H1 (cell line): ENCODE results near the gene MCM3AP. TPM values are rescaled to one million over a fixed set of nuclear protein-coding genes. Genes with fewer than 3 reads are reported as not detected.

Source experiments
- CTCF ChIA-PET: fragments of 300-600 bp; sonication (Branson Sonifier 250); formaldehyde crosslinking; loops from one replicate; lab custom pipeline; 2021; ENCODE audit not compliant: partially characterized antibody; lab: Charles Lee
- POLR2A ChIA-PET: fragments of 300-600 bp; sonication (Branson Sonifier 250); formaldehyde crosslinking; loops from one replicate; lab custom pipeline; 2021; ENCODE audit warnings: inconsistent platforms; ENCODE audit not compliant: partially characterized antibody; lab: Charles Lee
- DNase-seq, 2 experiments: peaks; one replicate each; pipeline versions ENCODE4 v3.0.0 to v3.0.0-alpha.2; 2010 to 2022; ENCODE audit warnings: low spot score in 2 of 2, low read depth in 1 of 2, mixed read lengths in 1 of 2
- FAIRE-seq: peaks from 2 replicates; lab custom pipeline; 2011; peaks lifted over from hg19 to GRCh38; lab: Jason Lieb, UNC
- H2AFZ ChIP-seq: 2 replicates; pipeline ENCODE4 v1.8.1; 2012; ENCODE audit warnings: low read length, inconsistent platforms
- H2AK5ac ChIP-seq: 2 replicates; pipeline ENCODE4 v1.6.1; 2013; ENCODE audit warnings: low read depth, low read length
- H2BK120ac ChIP-seq: replicated peaks from 2 replicates; pipeline ENCODE3; 2013; ENCODE audit warnings: low read depth, low read length, inconsistent platforms
- H2BK12ac ChIP-seq: 2 replicates; pipeline ENCODE4 v1.6.1; 2013; ENCODE audit warnings: low read depth, low read length
- H2BK15ac ChIP-seq: 2 replicates; pipeline ENCODE4 v1.6.1; 2013; ENCODE audit warnings: low read length
- H2BK20ac ChIP-seq: 2 replicates; pipeline ENCODE4 v1.6.1; 2013; ENCODE audit warnings: low read length
- H2BK5ac ChIP-seq: 2 replicates; pipeline ENCODE4 v1.6.1; 2013; ENCODE audit warnings: low read depth, low read length
- H3K14ac ChIP-seq: 2 replicates; pipeline ENCODE4 v1.6.1; 2013; ENCODE audit warnings: inconsistent platforms; ENCODE audit not compliant: insufficient read length
- H3K18ac ChIP-seq: 2 replicates; pipeline ENCODE4 v1.6.1; 2013; ENCODE audit warnings: low read length; ENCODE audit errors: extremely low read depth
- H3K23ac ChIP-seq: 2 replicates; pipeline ENCODE4 v1.6.1; 2013; ENCODE audit warnings: inconsistent platforms; ENCODE audit not compliant: insufficient read length
- H3K23me2 ChIP-seq: 2 replicates; pipeline ENCODE4 v1.6.1; 2013; ENCODE audit warnings: low read depth, low read length
- H3K27ac ChIP-seq: 2 replicates; pipeline ENCODE4 v1.6.1; 2011; ENCODE audit warnings: low read depth, low read length, inconsistent platforms
- H3K27me3 ChIP-seq, 4 experiments: replicated peaks in 1 of 4; 1 replicate in 1 of 4; 2 replicates in 3 of 4; pipeline versions ENCODE4 v1.6.1 to v1.8.1; 2011 to 2013; ENCODE audit warnings: low read length in 3 of 4, mild to moderate bottlenecking in 3 of 4, inconsistent platforms in 2 of 4, mixed read lengths in 2 of 4, moderate library complexity in 1 of 4; ENCODE audit not compliant: control insufficient read depth in 3 of 4, insufficient read depth in 3 of 4; ENCODE audit errors: extremely low read depth in 1 of 4
- H3K36me3 ChIP-seq, 4 experiments: 2 replicates each; pipeline versions ENCODE4 v1.6.1 to v1.8.1; 2011 to 2013; ENCODE audit warnings: mild to moderate bottlenecking in 4 of 4, low read length in 3 of 4, moderate library complexity in 2 of 4, control low read depth in 1 of 4, inconsistent platforms in 1 of 4; ENCODE audit not compliant: insufficient read depth in 4 of 4, control insufficient read depth in 2 of 4
- H3K4ac ChIP-seq: replicated peaks from 2 replicates; pipeline ENCODE3; 2013; ENCODE audit warnings: low read length, low read depth, mixed read lengths, inconsistent platforms; ENCODE audit not compliant: insufficient read length
- H3K4me1 ChIP-seq, 4 experiments: replicated peaks in 1 of 4; 1 replicate in 1 of 4; 2 replicates in 3 of 4; pipeline versions ENCODE4 v1.6.1 to v1.8.1; 2011 to 2013; ENCODE audit warnings: low read length in 3 of 4, inconsistent platforms in 2 of 4, mixed read lengths in 1 of 4; ENCODE audit not compliant: insufficient read depth in 4 of 4, control insufficient read depth in 3 of 4
- H3K4me2 ChIP-seq, 2 experiments: 2 replicates each; pipeline versions ENCODE4 v1.6.1 to v1.8.1; 2011 to 2013; ENCODE audit warnings: low read depth in 2 of 2, low read length in 2 of 2, control low read depth in 1 of 2, inconsistent platforms in 1 of 2, mild to moderate bottlenecking in 1 of 2; ENCODE audit not compliant: insufficient read depth in 1 of 2
- H3K4me3 ChIP-seq, 4 experiments: fragments of 200-600, 300-600 bp in 1 of 4; sonication (generic), shearing (Covaris generic), sonication (Bioruptor Twin) in 1 of 4; 2 replicates each; pipeline versions ENCODE4 v1.5.1 to v1.8.1; 2011 to 2016; ENCODE audit warnings: low read length in 4 of 4, low read depth in 3 of 4, control low read depth in 2 of 4, inconsistent platforms in 2 of 4, mild to moderate bottlenecking in 2 of 4, mixed read lengths in 1 of 4, moderate library complexity in 1 of 4; ENCODE audit not compliant: insufficient read depth in 2 of 4; ENCODE audit errors: extremely low read depth in 1 of 4
- H3K56ac ChIP-seq: replicated peaks from 2 replicates; pipeline ENCODE3; 2013; ENCODE audit warnings: low read depth, mild to moderate bottlenecking, mixed read lengths, low read length, inconsistent platforms; ENCODE audit not compliant: insufficient read length
- H3K79me1 ChIP-seq: 2 replicates; pipeline ENCODE4 v1.6.1; 2013; ENCODE audit warnings: low read depth, low read length, control low read depth
- H3K79me2 ChIP-seq, 2 experiments: 2 replicates each; pipeline versions ENCODE4 v1.6.1 to v1.8.1; 2012 to 2013; ENCODE audit warnings: low read length in 2 of 2, mild to moderate bottlenecking in 2 of 2, inconsistent platforms in 1 of 2; ENCODE audit not compliant: insufficient read depth in 2 of 2, control insufficient read depth in 1 of 2
- H3K9ac ChIP-seq, 4 experiments: replicated peaks in 1 of 4; 1 replicate in 1 of 4; 2 replicates in 3 of 4; pipeline versions ENCODE4 v1.6.1 to v1.8.1; 2011 to 2013; ENCODE audit warnings: low read depth in 3 of 4, low read length in 3 of 4, control low read depth in 2 of 4, mild to moderate bottlenecking in 2 of 4, moderate library complexity in 2 of 4, inconsistent platforms in 1 of 4; ENCODE audit errors: extremely low read depth in 1 of 4
- H3K9me3 ChIP-seq, 2 experiments: 2 replicates each; pipeline versions ENCODE4 v1.6.1 to v1.8.1; 2012 to 2013; ENCODE audit warnings: mild to moderate bottlenecking in 2 of 2, moderate library complexity in 2 of 2, control low read depth in 1 of 2, inconsistent platforms in 1 of 2, low read depth in 1 of 2, low read length in 1 of 2, mixed read lengths in 1 of 2; ENCODE audit not compliant: insufficient read depth in 2 of 2
- H4K20me1 ChIP-seq, 2 experiments: replicated peaks in 1 of 2; 2 replicates each; pipeline versions ENCODE3 to v1.8.1; 2011 to 2013; ENCODE audit warnings: inconsistent platforms in 2 of 2, low read length in 2 of 2, mild to moderate bottlenecking in 1 of 2; ENCODE audit not compliant: insufficient read depth in 2 of 2, control insufficient read depth in 1 of 2
- H4K5ac ChIP-seq: 2 replicates; pipeline ENCODE4 v1.6.1; 2013; ENCODE audit warnings: low read length, low read depth, mixed read lengths, inconsistent platforms; ENCODE audit not compliant: insufficient read length
- H4K8ac ChIP-seq: 2 replicates; pipeline ENCODE4 v1.8.0; 2013; ENCODE audit warnings: mild to moderate bottlenecking, moderate library complexity, low read length, inconsistent platforms; ENCODE audit not compliant: insufficient read depth; ENCODE audit errors: extremely low read depth
- H4K91ac ChIP-seq: replicated peaks from 2 replicates; pipeline ENCODE3; 2013; ENCODE audit warnings: low read length, mixed read lengths, inconsistent platforms; ENCODE audit not compliant: insufficient read length
- ASH2L ChIP-seq: fragments of 200-600, 300-600 bp; sonication (generic); IDR thresholded peaks from one replicate; pipeline ENCODE4 v1.7.1; 2017; ENCODE audit warnings: low read length
- BRCA1 ChIP-seq: IDR thresholded peaks from 2 replicates; pipeline ENCODE4 v1.6.1; 2012; ENCODE audit warnings: low read depth, low read length, improper control_type of control experiment
- GABPA ChIP-seq: IDR thresholded peaks from 2 replicates; pipeline ENCODE4 v1.6.1; 2011; ENCODE audit warnings: mild to moderate bottlenecking, low read length, moderate library complexity, borderline replicate concordance; ENCODE audit not compliant: insufficient read depth
- HDAC2 ChIP-seq, 2 experiments: fragments of 300-600 bp in 1 of 2; sonication (generic) in 1 of 2; IDR thresholded peaks; 2 replicates each; pipeline ENCODE4 v1.6.1; 2011 to 2012; ENCODE audit warnings: low read depth in 2 of 2, low read length in 2 of 2, mild to moderate bottlenecking in 2 of 2, moderate library complexity in 2 of 2, borderline replicate concordance in 1 of 2, inconsistent platforms in 1 of 2
- KDM4A ChIP-seq: IDR thresholded peaks from one replicate; pipeline ENCODE4 v1.7.1; 2012; ENCODE audit warnings: low read depth, mild to moderate bottlenecking, moderate library complexity, low read length, inconsistent platforms; ENCODE audit not compliant: severe bottlenecking
- MAX ChIP-seq: IDR thresholded peaks from 2 replicates; pipeline ENCODE4 v1.6.1; 2012; ENCODE audit warnings: inconsistent platforms
- NANOG ChIP-seq: IDR thresholded peaks from 2 replicates; pipeline ENCODE4 v1.6.1; 2011; ENCODE audit warnings: low read length, low read depth, mild to moderate bottlenecking, inconsistent platforms; ENCODE audit not compliant: insufficient read depth, poor library complexity, severe bottlenecking
- PHF8 ChIP-seq: fragments of 200-600 bp; sonication (generic); conservative IDR thresholded peaks from 2 replicates; pipeline ENCODE4 v1.7.1; 2012; ENCODE audit warnings: low read depth, mild to moderate bottlenecking, inconsistent platforms, low read length, moderate library complexity
- RAD21 ChIP-seq, 2 experiments: IDR thresholded peaks in 1 of 2; conservative IDR thresholded peaks in 1 of 2; 2 replicates each; pipeline ENCODE4 v1.6.1; 2011; ENCODE audit warnings: low read depth in 2 of 2, low read length in 2 of 2, improper control_type of control experiment in 1 of 2, inconsistent platforms in 1 of 2, mild to moderate bottlenecking in 1 of 2, moderate library complexity in 1 of 2
- SIRT6 ChIP-seq: IDR thresholded peaks from one replicate; pipeline ENCODE4 v1.7.1; 2012; ENCODE audit warnings: low read length, inconsistent platforms
- SUZ12 ChIP-seq: fragments of 200-600 bp; sonication (generic); IDR thresholded peaks from 2 replicates; pipeline ENCODE4 v1.6.1; 2012; ENCODE audit warnings: mild to moderate bottlenecking, inconsistent platforms, low read length, moderate library complexity, mixed read lengths
- TAF1 ChIP-seq: IDR thresholded peaks from 2 replicates; pipeline ENCODE4 v1.6.1; 2011; ENCODE audit warnings: mild to moderate bottlenecking, low read depth, low read length
- TCF12 ChIP-seq: IDR thresholded peaks from 2 replicates; pipeline ENCODE4 v1.6.1; 2011; ENCODE audit warnings: low read depth, mild to moderate bottlenecking, low read length
- WGBS, 2 experiments: shearing (Covaris generic) in 1 of 2; methylation state at CpG; one replicate each; pipeline versions ENCODE4 v1.1.6 to v1.1.7; 2013 to 2015; ENCODE audit warnings: low lambda C conversion rate in 2 of 2, mixed read lengths in 2 of 2, inconsistent platforms in 1 of 2, low coverage in 1 of 2, missing lambda C conversion rate in 1 of 2; ENCODE audit not compliant: insufficient replicate concordance in 2 of 2, insufficient coverage in 1 of 2, insufficient read length in 1 of 2; ENCODE audit errors: extremely low coverage in 1 of 2, missing lambda C conversion rate in 1 of 2; 5-methylcytosine and 5-hydroxymethylcytosine counted together
- polyA plus RNA-seq, 7 experiments: library from polyadenylated mRNA; depleted of rRNA in 3 of 7; stranded (reverse) in 5 of 7; unstranded in 2 of 7; fragments of >200 nt in 5 of 7; fragments of 200-250 nt in 2 of 7; gene quantifications; 1 replicate in 5 of 7; 2 replicates in 1 of 7; 4 replicates in 1 of 7; pipeline versions ENCODE4 v1.2.1 to v1.2.3, GENCODE V29; 2011 to 2013; ENCODE audit warnings: missing spikeins in 2 of 7, mixed read lengths in 2 of 7
- total RNA-seq: library from RNA; stranded (reverse); fragmentation: NEBNext Ultra II Directional; extraction: Animal tissue kit (Norgen Biotek cat#: 25700); gene quantifications from 2 replicates; pipeline ENCODE4 v1.2.1, GENCODE V29; 2021

Gene MCM3AP
- total and polyA plus RNA-seq, 2 of the 8 experiments (the other 6 are each of a cell fraction or from before 2014, with no cell fraction given): 37.2 to 119 TPM

- Histone ChIP-seq H3K36me3 (peaks cover 1 to 25% (median 7%) of the 10 kb centered on the region in 4 experiments; a peak in 6 of 8 replicates), H4K5ac (peak overlapping the region; percentile 82), H3K9me3 (no peaks in the 10 kb centered on the region), H2BK20ac (no peak overlapping the region), H3K4ac (peak overlapping the region; percentile 27), H2BK5ac (peak overlapping the region; percentile 71; the same call in 1 of the 2 replicates), H3K4me2 (peak overlapping the region; percentile 62 to 71), H3K23ac (no peak overlapping the region), H3K4me1 (peaks cover 3 to 9% (median 4%) of the 10 kb centered on the region in 4 experiments; a peak in 5 of 7 replicates), H3K18ac (0 out of 2 replicates have a peak overlapping the region, but pooled peaks have one; percentile 44), H3K56ac (peak overlapping the region; percentile 79), H3K27me3 (no peaks in the 10 kb centered on the region), H4K91ac (no peak overlapping the region), H2BK120ac (peak overlapping the region; percentile 24), H4K20me1 (peaks cover 7 to 12% of the 10 kb centered on the region in 2 experiments), H2BK12ac (no peak overlapping the region), H3K14ac (no peak overlapping the region), H3K23me2 (peaks cover 4% of the 10 kb centered on the region), H2BK15ac (no peak overlapping the region), H3K4me3 (peak overlapping the region; percentile 55 to 90 (median 74)), H2AK5ac (no peak overlapping the region), H3K27ac (no peak overlapping the region), H3K79me1 (peaks cover 13% of the 10 kb centered on the region), H2AFZ (no peak overlapping the region), H4K8ac (no peak overlapping the region), H3K79me2 (peaks cover 14 to 42% of the 10 kb centered on the region in 2 experiments), H3K9ac (peak overlapping the region in 3 of 4 experiments; percentile 56 to 60 (median 57); a peak in 5 of 7 replicates)
- FAIRE-seq (no peak), DNase-seq (no peak)
- POLR2A ChIA-PET: interaction anchor here (1.0 to 2.2 kb wide), 3 partner anchors 11 to 37 kb away, joined by 3 to 5 read pairs (median 4); partner anchors contain the start of genes C21orf58 and PCNT
- CTCF ChIA-PET: no interaction called here
- TF ChIP-seq KDM4A: no peak
- no peak for TF ChIP-seq HDAC2 (IDR thresholded peaks at IDR 0.05; ENCODE audit: borderline replicate concordance in 1 of 2, low read depth in 2 of 2, low read length in 2 of 2)
- no peak for TF ChIP-seq MAX
- TF ChIP-seq GABPA: no peak; the same call in 1 of the 2 replicates
- no peak for TF ChIP-seq SUZ12
- TF ChIP-seq BRCA1: no peak
- TF ChIP-seq TAF1: no peak
- TF ChIP-seq SIRT6: no peak
- TF ChIP-seq TCF12: no peak
- no peak for TF ChIP-seq ASH2L
- TF ChIP-seq NANOG: no peak
- no peak for TF ChIP-seq PHF8
- TF ChIP-seq RAD21 (IDR thresholded peaks at IDR 0.05 in 1 of 2, conservative IDR thresholded peaks at IDR 0.05 in 1 of 2; ENCODE audit: low read depth in 2 of 2, low read length in 2 of 2): no peak
- 1% methylated on average over 16 of the region's 16 CpGs; no CpG with 5 or more reads in 1 of the 2 experiments for WGBS, 2 experiments
Measured at GRCh38 chr21:46286648-46287002, 1.2 kb upstream of the MCM3AP start.
